Measurements from ENCODE around the gene KRT28. TPM values are rescaled to one million over a fixed set of nuclear protein-coding genes. Genes with fewer than 3 reads are reported as not detected.

Gene KRT28
- total RNA-seq, 2 donors from 2014 or later = not detected

DNA sequence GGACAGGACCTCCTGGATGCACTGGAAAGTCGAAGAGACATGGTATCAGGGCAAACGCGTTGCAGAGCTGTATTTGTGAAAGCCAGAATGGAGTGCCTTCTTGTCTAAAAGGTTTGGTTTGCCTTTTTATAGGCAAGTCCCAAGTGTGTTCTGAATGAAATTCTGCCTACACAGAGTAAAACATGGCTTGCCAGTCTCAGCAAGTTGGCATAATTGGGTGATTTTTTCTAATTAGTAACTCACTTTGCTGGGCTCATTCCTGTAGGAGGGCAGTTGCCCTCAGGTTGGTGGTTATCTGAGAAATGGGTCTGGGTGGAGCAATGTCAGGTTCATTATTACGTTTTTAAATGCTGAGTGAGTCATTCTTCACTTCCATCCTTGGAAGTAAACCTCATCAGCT, 44.5 kb downstream of the KRT28 start, which contains the start of gene KRT25:
Gene KRT25, minus strand, starts transcription at position 101 of the 400 bp plus-strand sequence. Its CDS starts 60 bp downstream, at position 41.
- Mint-ChIP-seq H3K4me1 (no peaks in the 10 kb centered on the region), H3K36me3 (ENCODE audit: low read depth) (no peaks in the 10 kb centered on the region), H3K27ac (no peak within 1 kb of the TSS), H3K4me3 (no peak within 1 kb of the TSS), H3K27me3 (ENCODE audit: insufficient read depth) (peaks cover 15% of the 10 kb centered on the region), H3K9me3 (peaks cover 18% of the 10 kb centered on the region)
- 83 to 88% methylated on average over 3 to 4 of the region's 4 CpGs for WGBS, 2 experiments (ENCODE audit: insufficient coverage in 1 of 2, insufficient read length in 1 of 2)
- no peaks in the 10 kb centered on the region for H3K27me3 ChIP-seq (ENCODE audit: control insufficient read depth, insufficient read depth, low read length, poor library complexity, severe bottlenecking)
- no peak within 1 kb of the TSS for H3K9ac ChIP-seq (ENCODE audit: extremely low read depth, low read length, poor library complexity, severe bottlenecking)
- no peaks in the 10 kb centered on the region for H3K36me3 ChIP-seq (ENCODE audit: control insufficient read depth, insufficient read depth, low read length)
- TF ChIP-seq CTCF (conservative IDR thresholded peaks at IDR 0.05) = no peak
- no peak within 1 kb of the TSS for H3K4me3 ChIP-seq (ENCODE audit: low read length)
- DNase-seq = no peak
- H3K9me3 ChIP-seq (ENCODE audit: control insufficient read depth, low read length) = peaks cover 21% of the 10 kb centered on the region
- H3K4me1 ChIP-seq (ENCODE audit: control insufficient read depth, insufficient read depth, low read length) = no peaks in the 10 kb centered on the region
- H3K27ac ChIP-seq (ENCODE audit: low read depth, low read length) = no peak within 1 kb of the TSS

DNA sequence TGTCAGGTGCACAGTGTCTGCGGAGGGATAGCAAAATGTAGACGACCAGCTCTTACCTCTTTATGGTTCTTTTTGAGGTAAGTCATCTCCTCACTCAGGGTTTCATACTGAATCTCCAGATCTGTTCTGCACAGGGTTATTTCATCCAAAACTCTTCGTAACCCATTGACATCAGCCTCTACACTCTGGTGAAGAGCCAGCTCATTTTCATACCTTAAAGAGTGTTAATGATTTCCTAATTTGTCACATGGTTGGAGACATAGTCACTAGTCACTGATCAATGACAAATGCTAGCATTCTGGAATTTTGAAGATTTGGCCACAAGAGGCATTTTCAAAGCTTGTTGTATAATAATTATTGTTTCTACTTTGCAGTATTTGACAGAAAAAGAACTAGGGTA, 46.0 kb downstream of the KRT28 start:
- TF ChIP-seq CTCF (conservative IDR thresholded peaks at IDR 0.05) = no peak
- no peak overlapping the region for H3K9ac ChIP-seq (ENCODE audit: extremely low read depth, low read length, poor library complexity, severe bottlenecking)
- Mint-ChIP-seq H3K4me3 (no peak overlapping the region), H3K27me3 (ENCODE audit: insufficient read depth) (peaks cover 15% of the 10 kb centered on the region), H3K27ac (no peak overlapping the region), H3K4me1 (no peaks in the 10 kb centered on the region), H3K36me3 (ENCODE audit: low read depth) (no peaks in the 10 kb centered on the region), H3K9me3 (peaks cover 8% of the 10 kb centered on the region)
- WGBS, 2 experiments (ENCODE audit: insufficient coverage in 1 of 2, insufficient read length in 1 of 2) = 93% methylated on average over 3 of the region's 3 CpGs
- H3K36me3 ChIP-seq (ENCODE audit: control insufficient read depth, insufficient read depth, low read length) = no peaks in the 10 kb centered on the region
- DNase-seq = no peak
- H3K4me3 ChIP-seq (ENCODE audit: low read length) = no peak overlapping the region
- peaks cover 7% of the 10 kb centered on the region for H3K9me3 ChIP-seq (ENCODE audit: control insufficient read depth, low read length)
- no peaks in the 10 kb centered on the region for H3K4me1 ChIP-seq (ENCODE audit: control insufficient read depth, insufficient read depth, low read length)
- no peak overlapping the region for H3K27ac ChIP-seq (ENCODE audit: low read depth, low read length)
- H3K27me3 ChIP-seq (ENCODE audit: control insufficient read depth, insufficient read depth, low read length, poor library complexity, severe bottlenecking) = no peaks in the 10 kb centered on the region

- Mint-ChIP-seq H3K27ac (no peak overlapping the region), H3K4me1 (no peaks in the 10 kb centered on the region), H3K9me3 (peaks cover 7% of the 10 kb centered on the region), H3K36me3 (ENCODE audit: low read depth) (no peaks in the 10 kb centered on the region), H3K27me3 (ENCODE audit: insufficient read depth) (peaks cover 8% of the 10 kb centered on the region), H3K4me3 (no peak overlapping the region)
- no peaks in the 10 kb centered on the region for H3K27me3 ChIP-seq (ENCODE audit: control insufficient read depth, insufficient read depth, low read length, poor library complexity, severe bottlenecking)
- no peak for TF ChIP-seq CTCF (conservative IDR thresholded peaks at IDR 0.05)
- H3K4me3 ChIP-seq (ENCODE audit: low read length) = no peak overlapping the region
- H3K27ac ChIP-seq (ENCODE audit: low read depth, low read length) = no peak overlapping the region
- 92 to 95% methylated on average over 8 to 14 of the region's 14 CpGs for WGBS, 2 experiments (ENCODE audit: insufficient coverage in 1 of 2, insufficient read length in 1 of 2)
- peaks cover 4% of the 10 kb centered on the region for H3K9me3 ChIP-seq (ENCODE audit: control insufficient read depth, low read length)
- DNase-seq = no peak
- no peaks in the 10 kb centered on the region for H3K4me1 ChIP-seq (ENCODE audit: control insufficient read depth, insufficient read depth, low read length)
- no peaks in the 10 kb centered on the region for H3K36me3 ChIP-seq (ENCODE audit: control insufficient read depth, insufficient read depth, low read length)
- no peak overlapping the region for H3K9ac ChIP-seq (ENCODE audit: extremely low read depth, low read length, poor library complexity, severe bottlenecking)
Observed at GRCh38 chr17:40751065-40751464, 48.7 kb downstream of the KRT28 start.

Measured in endodermal cell (in vitro differentiated cells).